ENCODE measurements around the gene OPA1.

GRCh38 chr3:193665370-193665989 is 72.5 kb downstream of the OPA1 start:
- peak; percentile 48 for TF ChIP-seq CTCF (conservative IDR thresholded peaks at IDR 0.05; ENCODE audit: low read depth, low read length)
- no peak for TF ChIP-seq POLR2A (IDR thresholded peaks at IDR 0.05; ENCODE audit: low read depth, low read length)
- no peak for TF ChIP-seq SMC3 (IDR thresholded peaks at IDR 0.05; ENCODE audit: low read depth, low read length)
- no peak for TF ChIP-seq RFX5 (IDR thresholded peaks at IDR 0.05; ENCODE audit: low read depth, low read length)
